GM18951 (cell line): ENCODE measurements around the gene BCL11A.
A peak's percentile ranks its signal among the peaks of the same experiment; 100 is the strongest.

Source experiments
- POLR2A ChIP-seq: IDR thresholded peaks from 4 replicates; pipeline ENCODE4 v1.6.1; 2011; ENCODE audit warnings: mild to moderate bottlenecking; ENCODE audit not compliant: insufficient read length, insufficient read depth; ENCODE audit errors: extremely low read depth
- in situ Hi-C: fragments of 300-500 bp; cut with MboI; formaldehyde crosslinking; loops from one replicate; pipeline ENCODE4 v1.12.0; 2022; ENCODE audit warnings: low sequenced_read_pairs, mixed read lengths, inconsistent platforms; ENCODE audit not compliant: unreplicated experiment

The BCL11A gene

GRCh38 chr2:60453301-60453700 is 100.2 kb downstream of the BCL11A start:
- no peak for TF ChIP-seq POLR2A
- in situ Hi-C loops, result no loop called here

GRCh38 chr2:60450488-60450887 is 103.0 kb downstream of the BCL11A start:
- in situ Hi-C loops, result no loop called here
- TF ChIP-seq POLR2A, result no peak

GRCh38 chr2:60447943-60448342 is 105.5 kb downstream of the BCL11A start:
- in situ Hi-C loops, result no loop called here
- TF ChIP-seq POLR2A, result no peak

- TF ChIP-seq POLR2A, result peak; percentile 33
Measured at GRCh38 chr2:60446413-60447267, 106.8 kb downstream of the BCL11A start.

GRCh38 chr2:60445684-60446179 is 107.7 kb downstream of the BCL11A start:
- in situ Hi-C loops, result no loop called here
- no peak for TF ChIP-seq POLR2A

More at GRCh38 chr2:60446413-60447267, 106.8 kb downstream of the BCL11A start:
- in situ Hi-C loops, result no loop called here

GRCh38 chr2:60442608-60443007 is 110.8 kb downstream of the BCL11A start:
- in situ Hi-C loops, result no loop called here
- no peak for TF ChIP-seq POLR2A

- in situ Hi-C loops, result no loop called here
- no peak for TF ChIP-seq POLR2A
Measured at GRCh38 chr2:60441800-60442199, 111.7 kb downstream of the BCL11A start.

GRCh38 chr2:60440767-60441163 is 112.7 kb downstream of the BCL11A start:
- no peak for TF ChIP-seq POLR2A
- in situ Hi-C loops, result no loop called here

- in situ Hi-C loops, result no loop called here
- TF ChIP-seq POLR2A, result no peak
Measured at GRCh38 chr2:60440079-60440766, 113.2 kb downstream of the BCL11A start.

GRCh38 chr2:60439219-60439974 is 114.1 kb downstream of the BCL11A start:
- in situ Hi-C loops, result no loop called here
- TF ChIP-seq POLR2A, result peak; percentile 49

GRCh38 chr2:60438653-60439052 is 114.8 kb downstream of the BCL11A start:
- no peak for TF ChIP-seq POLR2A
- in situ Hi-C loops, result no loop called here

- no peak for TF ChIP-seq POLR2A
Measured at GRCh38 chr2:60438131-60438530, 115.3 kb downstream of the BCL11A start.

GRCh38 chr2:60437080-60437696 is 116.3 kb downstream of the BCL11A start:
- in situ Hi-C loops, result no loop called here
- no peak for TF ChIP-seq POLR2A

More at GRCh38 chr2:60438131-60438530, 115.3 kb downstream of the BCL11A start:
- in situ Hi-C loops, result no loop called here
